ENCODE measurements around the gene PRPSAP1.

DNA sequence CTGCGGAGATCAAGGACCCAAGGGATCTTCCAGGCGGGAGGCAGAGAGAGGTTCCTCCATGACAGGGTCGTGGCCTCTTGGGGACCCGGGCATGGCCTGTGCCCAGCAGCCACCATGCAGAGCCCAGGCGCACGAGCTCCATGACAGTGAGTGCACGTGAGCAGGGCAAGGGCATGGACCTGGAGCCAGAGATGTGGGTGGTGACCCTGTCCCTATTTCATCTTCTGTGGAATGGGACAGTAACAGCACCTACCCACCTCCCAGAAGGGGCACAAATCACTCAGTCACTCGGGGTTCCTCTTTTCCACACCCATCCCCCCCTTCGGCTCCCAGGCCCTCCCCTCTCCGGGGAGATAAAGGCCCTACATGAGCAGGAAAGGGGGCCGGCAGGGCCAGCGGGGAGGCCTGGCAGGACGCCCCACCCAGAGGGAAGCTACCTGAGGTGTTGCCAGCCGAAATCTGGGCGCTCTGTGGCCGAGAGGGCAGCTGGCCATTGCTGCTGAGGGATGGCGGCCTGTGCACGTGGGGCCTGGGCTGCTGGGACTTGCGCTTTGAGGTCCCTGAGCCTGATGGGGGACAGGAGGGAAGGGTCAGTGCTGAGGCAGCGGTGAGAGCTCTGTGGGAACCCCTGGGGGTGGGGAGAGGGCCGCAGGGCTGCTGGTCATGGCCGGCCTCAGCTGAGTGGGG, 78.2 kb downstream of the PRPSAP1 start:
- TF ChIP-seq, protein P1, sequence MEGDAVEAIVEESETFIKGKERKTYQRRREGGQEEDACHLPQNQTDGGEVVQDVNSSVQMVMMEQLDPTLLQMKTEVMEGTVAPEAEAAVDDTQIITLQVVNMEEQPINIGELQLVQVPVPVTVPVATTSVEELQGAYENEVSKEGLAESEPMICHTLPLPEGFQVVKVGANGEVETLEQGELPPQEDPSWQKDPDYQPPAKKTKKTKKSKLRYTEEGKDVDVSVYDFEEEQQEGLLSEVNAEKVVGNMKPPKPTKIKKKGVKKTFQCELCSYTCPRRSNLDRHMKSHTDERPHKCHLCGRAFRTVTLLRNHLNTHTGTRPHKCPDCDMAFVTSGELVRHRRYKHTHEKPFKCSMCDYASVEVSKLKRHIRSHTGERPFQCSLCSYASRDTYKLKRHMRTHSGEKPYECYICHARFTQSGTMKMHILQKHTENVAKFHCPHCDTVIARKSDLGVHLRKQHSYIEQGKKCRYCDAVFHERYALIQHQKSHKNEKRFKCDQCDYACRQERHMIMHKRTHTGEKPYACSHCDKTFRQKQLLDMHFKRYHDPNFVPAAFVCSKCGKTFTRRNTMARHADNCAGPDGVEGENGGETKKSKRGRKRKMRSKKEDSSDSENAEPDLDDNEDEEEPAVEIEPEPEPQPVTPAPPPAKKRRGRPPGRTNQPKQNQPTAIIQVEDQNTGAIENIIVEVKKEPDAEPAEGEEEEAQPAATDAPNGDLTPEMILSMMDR (conservative IDR thresholded peaks at IDR 0.05; ENCODE audit: low read length) = no peak
- no peak for TF ChIP-seq EZH2phosphoT487 (IDR thresholded peaks at IDR 0.05; ENCODE audit: borderline replicate concordance, low read depth, low read length)
